ENCODE data around the gene PXMP4.

- TF ChIP-seq CTCF (IDR thresholded peaks at IDR 0.05; ENCODE audit: low read depth, low read length, poor library complexity, severe bottlenecking) (no peak), EZH2phosphoT487 (IDR thresholded peaks at IDR 0.05; ENCODE audit: borderline replicate concordance, low read length) (no peak)
Observed at GRCh38 chr20:33761698-33762250, 41.7 kb upstream of the PXMP4 start.
